ENCODE results near the gene XYLT1. TPM values are rescaled to one million over a fixed set of nuclear protein-coding genes. Genes with fewer than 3 reads are reported as not detected.

XYLT1 gene
- total and polyA plus RNA-seq, 2 donors = 2.2 to 3.5 TPM

DNA sequence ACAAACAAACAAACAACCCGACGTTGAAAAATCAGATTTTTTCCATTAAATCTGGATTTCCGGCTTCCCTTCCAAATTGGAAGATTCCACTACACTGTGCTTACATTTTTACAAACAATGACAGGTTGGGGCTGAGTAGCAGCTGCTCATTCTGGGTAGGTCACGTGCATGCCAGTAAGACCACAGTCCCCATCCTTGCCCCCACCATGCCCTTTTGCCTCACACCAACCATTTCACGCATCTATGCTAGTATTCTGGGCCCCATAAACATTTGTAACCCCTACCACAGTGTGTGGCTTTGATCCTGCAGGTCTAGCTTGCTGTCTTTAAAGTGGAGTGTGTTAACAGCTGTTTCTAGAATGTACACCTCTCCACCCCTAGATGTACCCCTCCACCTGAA is 366.1 kb downstream of the XYLT1 start:
- DNase-seq (ENCODE audit: low read depth in 6 of 9, low spot score in 9 of 9) = peak in 2 of 9 donors; percentile 6 to 7
- Histone ChIP-seq H3K9me3 (ENCODE audit: control insufficient read depth in 2 of 2, insufficient read depth in 1 of 2, low read length in 1 of 2) (no peaks in the 10 kb centered on the region), H3K27ac (ENCODE audit: low read depth in 1 of 2, low read length in 1 of 2) (peak overlapping the region in 1 of 2 donors; percentile 45), H3K36me3 (ENCODE audit: control insufficient read depth in 2 of 2, insufficient read depth in 2 of 2, low read length in 1 of 2) (no peaks in the 10 kb centered on the region), H3K4me1 (ENCODE audit: control insufficient read depth in 2 of 2, insufficient read depth in 2 of 2, low read length in 2 of 2) (peaks cover 4 to 19% of the 10 kb centered on the region in 2 donors), H3K27me3 (ENCODE audit: control insufficient read depth in 2 of 2, insufficient read depth in 1 of 2, low read length in 1 of 2) (no peaks in the 10 kb centered on the region), H3K4me3 (ENCODE audit: low read length in 2 of 2) (no peak overlapping the region)
- WGBS = 93% methylated on average over 5 of the region's 5 CpGs

DNA sequence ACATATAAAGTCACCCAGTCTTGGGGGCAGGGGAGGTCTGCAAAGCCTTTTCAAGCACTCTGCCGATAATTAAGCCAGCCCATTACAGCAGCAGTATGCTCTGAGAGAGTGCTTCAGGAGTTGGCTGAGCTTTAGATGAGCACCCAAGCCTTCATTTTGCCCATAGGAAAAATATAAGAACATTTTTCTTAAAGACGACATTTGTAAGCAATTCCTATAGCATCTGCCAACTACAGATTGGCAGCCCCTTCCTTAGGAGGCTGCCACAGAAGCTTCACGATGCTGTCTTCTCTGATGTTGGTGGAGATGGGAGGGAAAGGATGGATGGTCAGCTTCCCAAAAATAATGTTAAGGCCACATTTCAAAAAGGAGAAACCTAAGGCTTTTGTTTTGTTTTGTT is 367.5 kb downstream of the XYLT1 start:
- Histone ChIP-seq H3K36me3 (ENCODE audit: control insufficient read depth in 2 of 2, insufficient read depth in 2 of 2, low read length in 1 of 2) (no peaks in the 10 kb centered on the region), H3K4me1 (ENCODE audit: control insufficient read depth in 2 of 2, insufficient read depth in 2 of 2, low read length in 2 of 2) (peaks cover 4 to 19% of the 10 kb centered on the region in 2 donors), H3K4me3 (ENCODE audit: low read length in 2 of 2) (no peak overlapping the region), H3K27me3 (ENCODE audit: control insufficient read depth in 2 of 2, insufficient read depth in 1 of 2, low read length in 1 of 2) (no peaks in the 10 kb centered on the region), H3K27ac (ENCODE audit: low read depth in 1 of 2, low read length in 1 of 2) (no peak overlapping the region), H3K9me3 (ENCODE audit: control insufficient read depth in 2 of 2, insufficient read depth in 1 of 2, low read length in 1 of 2) (no peaks in the 10 kb centered on the region)
- DNase-seq (ENCODE audit: low read depth in 6 of 9, low spot score in 9 of 9) = no peak
- WGBS = 97% methylated on average over 3 of the region's 3 CpGs

DNA sequence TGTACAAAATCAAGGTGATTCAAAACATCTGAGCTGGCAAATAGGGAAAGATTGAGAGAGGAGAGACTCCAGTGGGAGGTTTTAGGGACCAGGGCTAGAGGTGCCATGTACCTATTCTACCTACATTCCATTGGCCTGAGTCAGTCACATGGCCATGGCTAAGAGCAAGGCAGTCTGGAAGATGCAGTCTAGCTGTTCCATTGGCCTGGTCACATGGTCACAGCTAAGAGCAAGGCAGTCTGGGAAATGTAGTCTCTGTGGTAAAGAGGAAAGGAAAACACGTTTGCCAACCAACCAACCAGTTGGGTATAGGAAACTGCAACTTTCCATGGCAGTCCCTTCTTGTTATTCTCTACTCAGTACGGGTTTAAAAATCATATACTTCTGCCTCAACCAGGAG is 369.1 kb downstream of the XYLT1 start:
- Histone ChIP-seq H3K36me3 (ENCODE audit: control insufficient read depth in 2 of 2, insufficient read depth in 2 of 2, low read length in 1 of 2) (no peaks in the 10 kb centered on the region), H3K4me1 (ENCODE audit: control insufficient read depth in 2 of 2, insufficient read depth in 2 of 2, low read length in 2 of 2) (peaks cover 4 to 19% of the 10 kb centered on the region in 2 donors), H3K4me3 (ENCODE audit: low read length in 2 of 2) (no peak overlapping the region), H3K27ac (ENCODE audit: low read depth in 1 of 2, low read length in 1 of 2) (no peak overlapping the region), H3K9me3 (ENCODE audit: control insufficient read depth in 2 of 2, insufficient read depth in 1 of 2, low read length in 1 of 2) (no peaks in the 10 kb centered on the region), H3K27me3 (ENCODE audit: control insufficient read depth in 2 of 2, insufficient read depth in 1 of 2, low read length in 1 of 2) (no peaks in the 10 kb centered on the region)
- WGBS = 94% methylated on average over 2 of the region's 2 CpGs
- peak in 1 of 9 donors; percentile 13 for DNase-seq (ENCODE audit: low read depth in 6 of 9, low spot score in 9 of 9)

DNA sequence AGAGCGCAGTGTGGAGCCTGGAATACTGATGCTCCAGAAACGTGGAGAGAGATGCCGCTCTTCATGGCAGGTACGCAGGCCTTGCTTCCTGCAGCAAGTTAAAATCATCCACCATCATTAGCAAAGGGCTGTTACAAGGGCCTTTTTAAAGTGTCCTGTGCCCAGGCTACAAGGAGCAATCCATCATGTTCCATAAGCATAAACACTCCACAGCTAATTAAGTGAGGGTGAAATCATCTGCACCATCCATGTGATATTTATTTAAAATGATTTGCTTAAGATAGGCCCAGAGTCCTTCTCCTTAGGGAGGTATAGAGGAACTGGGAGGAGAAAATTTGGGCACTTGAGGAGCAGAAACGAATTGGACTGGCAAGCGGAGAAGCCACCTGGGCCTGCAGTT is 372.1 kb downstream of the XYLT1 start:
- 97% methylated on average over 6 of the region's 6 CpGs for WGBS

DNA sequence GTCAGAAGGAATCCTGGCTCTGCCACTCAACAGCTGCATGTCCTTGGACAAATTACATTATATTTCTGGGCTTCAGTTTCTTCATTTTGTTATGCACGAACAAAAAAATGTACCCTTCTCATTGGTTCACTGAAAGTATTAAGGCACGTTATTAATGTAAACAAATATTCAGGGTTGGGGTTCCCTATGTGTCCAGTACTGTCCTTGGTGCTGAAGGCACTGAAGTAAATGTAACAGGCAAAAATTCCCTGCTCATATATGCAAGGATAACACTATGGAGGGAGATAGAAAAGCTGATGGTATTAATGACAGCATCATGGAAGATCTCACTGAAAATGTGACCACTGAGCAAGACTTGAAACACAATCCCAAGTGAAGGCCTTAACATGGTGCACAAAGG is 386.6 kb downstream of the XYLT1 start:
- no peak overlapping the region for H3K27ac ChIP-seq (ENCODE audit: low read depth in 1 of 2, low read length in 1 of 2)
- H3K36me3 ChIP-seq (ENCODE audit: control insufficient read depth in 2 of 2, insufficient read depth in 2 of 2, low read length in 1 of 2) = no peaks in the 10 kb centered on the region
- 75% methylated on average over 2 of the region's 2 CpGs for WGBS
- no peak for DNase-seq (ENCODE audit: low read depth in 6 of 9, low spot score in 9 of 9)
- H3K9me3 ChIP-seq (ENCODE audit: control insufficient read depth in 2 of 2, insufficient read depth in 1 of 2, low read length in 1 of 2) = no peaks in the 10 kb centered on the region
- no peaks in the 10 kb centered on the region for H3K4me1 ChIP-seq (ENCODE audit: control insufficient read depth in 2 of 2, insufficient read depth in 2 of 2, low read length in 2 of 2)
- no peaks in the 10 kb centered on the region for H3K27me3 ChIP-seq (ENCODE audit: control insufficient read depth in 2 of 2, insufficient read depth in 1 of 2, low read length in 1 of 2)
- no peak overlapping the region for H3K4me3 ChIP-seq (ENCODE audit: low read length in 2 of 2)

More for the DNA sequence above, 372.1 kb downstream of the XYLT1 start:
- Histone ChIP-seq H3K27me3 (ENCODE audit: control insufficient read depth in 2 of 2, insufficient read depth in 1 of 2, low read length in 1 of 2) (no peaks in the 10 kb centered on the region), H3K9me3 (ENCODE audit: control insufficient read depth in 2 of 2, insufficient read depth in 1 of 2, low read length in 1 of 2) (no peaks in the 10 kb centered on the region), H3K4me1 (ENCODE audit: control insufficient read depth in 2 of 2, insufficient read depth in 2 of 2, low read length in 2 of 2) (no peaks in the 10 kb centered on the region), H3K4me3 (ENCODE audit: low read length in 2 of 2) (no peak overlapping the region), H3K27ac (ENCODE audit: low read depth in 1 of 2, low read length in 1 of 2) (no peak overlapping the region), H3K36me3 (ENCODE audit: control insufficient read depth in 2 of 2, insufficient read depth in 2 of 2, low read length in 1 of 2) (no peaks in the 10 kb centered on the region)
- DNase-seq (ENCODE audit: low read depth in 6 of 9, low spot score in 9 of 9) = no peak

DNA sequence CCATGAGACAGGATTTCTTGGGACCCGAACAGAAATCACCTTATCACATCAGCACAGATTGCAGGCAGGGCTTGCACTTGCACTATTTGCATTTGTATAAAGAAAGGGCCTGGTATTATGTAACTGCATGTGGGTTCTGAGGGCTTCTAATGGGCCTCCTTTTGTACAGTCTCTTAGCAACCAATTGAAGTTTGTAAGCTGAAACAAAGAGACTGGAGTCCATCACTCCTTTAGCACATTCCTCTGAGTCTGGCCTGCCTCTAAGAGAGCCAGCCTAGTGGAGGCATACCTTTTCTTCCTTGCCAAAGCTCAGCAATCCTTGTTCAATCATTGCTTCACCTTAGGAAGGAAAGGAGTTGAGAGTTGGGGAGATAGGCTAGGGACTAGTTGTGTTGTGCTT is 387.1 kb downstream of the XYLT1 start:
- H3K36me3 ChIP-seq (ENCODE audit: control insufficient read depth in 2 of 2, insufficient read depth in 2 of 2, low read length in 1 of 2) = no peaks in the 10 kb centered on the region
- no peak for DNase-seq (ENCODE audit: low read depth in 6 of 9, low spot score in 9 of 9)
- no peaks in the 10 kb centered on the region for H3K9me3 ChIP-seq (ENCODE audit: control insufficient read depth in 2 of 2, insufficient read depth in 1 of 2, low read length in 1 of 2)
- no peaks in the 10 kb centered on the region for H3K27me3 ChIP-seq (ENCODE audit: control insufficient read depth in 2 of 2, insufficient read depth in 1 of 2, low read length in 1 of 2)
- no peak overlapping the region for H3K4me3 ChIP-seq (ENCODE audit: low read length in 2 of 2)
- WGBS = 43% methylated on average over 1 of the region's 1 CpG
- H3K27ac ChIP-seq (ENCODE audit: low read depth in 1 of 2, low read length in 1 of 2) = no peak overlapping the region
- no peaks in the 10 kb centered on the region for H3K4me1 ChIP-seq (ENCODE audit: control insufficient read depth in 2 of 2, insufficient read depth in 2 of 2, low read length in 2 of 2)

DNA sequence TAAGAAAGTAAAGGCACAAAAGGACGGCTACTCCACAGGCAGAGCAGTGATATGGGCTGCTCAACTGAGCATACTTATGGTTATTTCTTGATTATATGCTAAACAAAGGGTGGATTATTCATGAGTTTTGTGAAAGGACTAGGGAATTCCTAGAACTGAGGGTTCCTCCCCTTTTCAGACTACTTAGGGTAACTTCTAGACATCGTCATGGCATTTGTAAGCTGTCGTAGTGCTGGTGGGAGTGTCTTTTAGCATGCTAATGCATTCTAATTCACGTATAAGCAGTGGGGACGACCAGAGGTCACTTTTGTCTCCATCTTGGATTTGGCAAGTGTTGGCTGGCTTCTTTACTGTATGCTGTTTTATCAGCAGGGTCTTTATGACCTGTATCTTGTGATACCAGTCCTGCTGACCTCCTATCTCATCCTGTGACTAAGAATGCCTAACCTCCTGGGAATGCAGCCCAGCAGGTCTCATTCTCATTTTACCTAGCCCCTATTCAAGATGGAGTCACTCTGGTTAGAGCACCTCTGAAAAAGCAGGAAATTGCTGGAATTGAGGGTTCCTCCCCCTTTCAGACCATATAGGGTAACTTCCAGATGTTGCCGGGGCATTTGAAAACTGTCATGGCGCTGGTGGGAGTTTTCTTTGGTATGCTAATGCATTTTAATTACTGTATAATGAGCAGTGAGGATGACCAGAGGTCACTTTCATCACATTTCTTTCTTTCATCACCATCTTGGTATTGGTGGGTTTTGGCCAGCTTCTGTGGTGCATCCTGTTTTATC is 388.5 kb downstream of the XYLT1 start:
- Histone ChIP-seq H3K36me3 (ENCODE audit: control insufficient read depth in 2 of 2, insufficient read depth in 2 of 2, low read length in 1 of 2) (no peaks in the 10 kb centered on the region), H3K9me3 (ENCODE audit: control insufficient read depth in 2 of 2, insufficient read depth in 1 of 2, low read length in 1 of 2) (no peaks in the 10 kb centered on the region), H3K4me1 (ENCODE audit: control insufficient read depth in 2 of 2, insufficient read depth in 2 of 2, low read length in 2 of 2) (no peaks in the 10 kb centered on the region), H3K27me3 (ENCODE audit: control insufficient read depth in 2 of 2, insufficient read depth in 1 of 2, low read length in 1 of 2) (no peaks in the 10 kb centered on the region), H3K27ac (ENCODE audit: low read depth in 1 of 2, low read length in 1 of 2) (no peak overlapping the region), H3K4me3 (ENCODE audit: low read length in 2 of 2) (no peak overlapping the region)
- 94% methylated on average over 7 of the region's 7 CpGs for WGBS
- no peak for DNase-seq (ENCODE audit: low read depth in 6 of 9, low spot score in 9 of 9)

DNA sequence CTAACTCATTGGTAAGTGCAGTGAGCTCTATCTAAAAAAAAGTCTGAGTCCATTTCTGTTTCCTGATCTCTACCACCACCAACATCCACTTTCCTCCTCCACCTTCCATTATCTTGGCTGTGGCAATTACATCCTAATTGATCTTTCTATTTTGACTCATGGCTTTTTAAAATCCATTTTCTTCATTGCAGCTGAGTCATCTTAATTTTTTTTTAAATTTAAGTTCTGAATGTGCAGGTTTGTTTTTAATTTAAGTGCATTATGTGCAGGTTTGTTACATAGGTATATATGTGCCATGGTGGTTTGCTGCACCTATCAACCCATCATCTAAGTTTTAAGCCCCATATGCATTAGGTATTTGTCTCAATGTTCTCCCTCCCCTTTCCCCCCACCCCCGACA is 390.7 kb downstream of the XYLT1 start:
- no peaks in the 10 kb centered on the region for H3K9me3 ChIP-seq (ENCODE audit: control insufficient read depth in 2 of 2, insufficient read depth in 1 of 2, low read length in 1 of 2)
- 90% methylated on average over 1 of the region's 1 CpG for WGBS
- no peak overlapping the region for H3K27ac ChIP-seq (ENCODE audit: low read depth in 1 of 2, low read length in 1 of 2)
- no peaks in the 10 kb centered on the region for H3K36me3 ChIP-seq (ENCODE audit: control insufficient read depth in 2 of 2, insufficient read depth in 2 of 2, low read length in 1 of 2)
- DNase-seq (ENCODE audit: low read depth in 6 of 9, low spot score in 9 of 9) = no peak
- H3K4me3 ChIP-seq (ENCODE audit: low read length in 2 of 2) = no peak overlapping the region
- no peaks in the 10 kb centered on the region for H3K27me3 ChIP-seq (ENCODE audit: control insufficient read depth in 2 of 2, insufficient read depth in 1 of 2, low read length in 1 of 2)
- H3K4me1 ChIP-seq (ENCODE audit: control insufficient read depth in 2 of 2, insufficient read depth in 2 of 2, low read length in 2 of 2) = no peaks in the 10 kb centered on the region

DNA sequence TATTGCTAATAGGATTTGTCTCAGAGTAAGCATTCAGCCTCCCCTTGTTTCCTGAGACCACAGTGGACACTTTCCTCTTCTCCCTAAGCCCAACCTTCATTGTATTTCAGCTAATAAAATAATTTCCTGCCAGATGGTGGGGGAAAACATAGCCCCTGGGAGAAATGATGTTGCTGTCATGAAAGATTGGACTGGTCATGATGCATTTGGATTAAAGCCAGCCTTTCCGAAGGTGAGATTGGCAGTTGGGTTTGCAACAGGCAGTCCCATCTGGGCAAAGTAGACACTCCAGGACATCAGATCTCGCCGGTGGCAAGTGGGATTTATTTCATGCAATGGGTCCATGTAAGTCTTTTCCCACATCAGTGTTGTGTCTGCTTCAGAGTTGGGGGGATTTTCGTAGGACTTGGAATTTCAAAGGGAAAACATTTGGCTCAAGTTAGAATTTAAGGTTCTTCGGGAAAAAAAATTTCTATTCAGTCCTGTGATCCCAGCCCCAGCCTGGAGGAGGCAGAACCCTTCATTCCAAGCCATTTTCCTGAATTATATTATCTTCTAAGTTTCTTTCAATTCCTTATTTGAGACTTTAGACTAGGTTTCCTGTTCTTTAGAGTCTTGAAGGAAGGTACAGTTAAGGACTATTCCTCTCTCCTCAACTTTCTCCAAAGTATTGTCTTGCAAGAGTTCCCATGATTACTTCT is 391.7 kb downstream of the XYLT1 start:
- Histone ChIP-seq H3K27me3 (ENCODE audit: control insufficient read depth in 2 of 2, insufficient read depth in 1 of 2, low read length in 1 of 2) (no peaks in the 10 kb centered on the region), H3K36me3 (ENCODE audit: control insufficient read depth in 2 of 2, insufficient read depth in 2 of 2, low read length in 1 of 2) (no peaks in the 10 kb centered on the region), H3K27ac (ENCODE audit: low read depth in 1 of 2, low read length in 1 of 2) (no peak overlapping the region), H3K4me3 (ENCODE audit: low read length in 2 of 2) (no peak overlapping the region), H3K9me3 (ENCODE audit: control insufficient read depth in 2 of 2, insufficient read depth in 1 of 2, low read length in 1 of 2) (no peaks in the 10 kb centered on the region), H3K4me1 (ENCODE audit: control insufficient read depth in 2 of 2, insufficient read depth in 2 of 2, low read length in 2 of 2) (no peaks in the 10 kb centered on the region)
- 85% methylated on average over 5 of the region's 5 CpGs for WGBS
- no peak for DNase-seq (ENCODE audit: low read depth in 6 of 9, low spot score in 9 of 9)

Measured in thymus (tissue), 11 donors.